ENCODE data around the gene TRIM27.
"Not testable (repeated sequence)": the region's sequence is repeated elsewhere in the genome, so short reads cannot be mapped to it uniquely, and the experiment has no call there.

- TF ChIP-seq GABPA (IDR thresholded peaks at IDR 0.05; ENCODE audit: low read depth); CTCF (IDR thresholded peaks at IDR 0.05; ENCODE audit: insufficient read depth, low read length); POLR2AphosphoS5 (IDR thresholded peaks at IDR 0.05; ENCODE audit: low read depth); REST (IDR thresholded peaks at IDR 0.05; ENCODE audit: insufficient replicate concordance, low read depth); SPI1 (IDR thresholded peaks at IDR 0.05; ENCODE audit: borderline replicate concordance, low read depth): not testable (repeated sequence)
These were observed 69.4 kb downstream of the TRIM27 start for GRCh38 chr6:28854405-28854804.
